HG02852 (cell line): ENCODE data around the gene ASIC4.

Experiments
- ATAC-seq: cut with Tn5 transposase; IDR thresholded peaks from one replicate; pipeline ENCODE4 v1.9.1; 2021; ENCODE audit warnings: mild to moderate bottlenecking, moderate library complexity; ENCODE audit not compliant: unreplicated experiment

The ASIC4 gene

DNA sequence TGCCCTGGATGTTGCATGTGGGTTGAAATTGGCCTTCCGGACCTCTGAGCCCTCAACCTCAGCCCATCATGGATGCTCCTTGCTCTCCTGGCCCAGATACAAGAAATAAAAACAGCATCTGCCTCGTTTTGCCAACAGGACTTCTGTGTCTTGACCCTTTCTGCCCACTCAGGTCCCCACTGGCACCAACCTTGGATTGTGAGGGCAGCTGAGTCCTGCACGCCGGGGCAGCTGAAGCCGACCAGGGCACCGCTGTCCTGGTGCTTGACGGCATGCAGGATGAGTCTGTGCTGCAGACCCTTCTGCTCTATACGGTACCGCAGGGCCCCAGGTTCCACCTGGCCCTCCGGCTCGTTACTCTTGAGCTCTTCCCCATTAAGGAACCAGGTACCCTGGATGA is 52.4 kb downstream of the ASIC4 start:
- no peak for ATAC-seq

DNA sequence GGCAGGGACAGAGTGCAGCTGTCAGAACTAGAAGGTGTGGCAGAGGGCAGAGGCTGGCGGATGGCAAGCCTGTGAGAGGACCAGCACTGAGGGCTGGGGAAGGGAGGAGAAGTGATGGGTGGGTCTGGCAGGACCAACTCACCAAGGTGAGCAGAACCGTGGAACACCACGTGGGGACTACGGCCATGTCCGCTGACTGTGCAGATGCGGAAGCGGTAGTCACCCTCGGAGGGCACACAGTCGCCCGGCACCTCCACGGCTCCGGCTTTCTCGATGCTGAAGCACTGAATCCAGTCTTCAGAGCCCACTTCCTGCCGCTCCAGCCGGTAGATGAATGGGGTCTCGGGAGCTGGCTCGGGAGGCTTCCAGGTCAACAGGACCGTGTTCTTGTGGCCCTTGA is 52.8 kb downstream of the ASIC4 start:
- ATAC-seq = no peak

DNA sequence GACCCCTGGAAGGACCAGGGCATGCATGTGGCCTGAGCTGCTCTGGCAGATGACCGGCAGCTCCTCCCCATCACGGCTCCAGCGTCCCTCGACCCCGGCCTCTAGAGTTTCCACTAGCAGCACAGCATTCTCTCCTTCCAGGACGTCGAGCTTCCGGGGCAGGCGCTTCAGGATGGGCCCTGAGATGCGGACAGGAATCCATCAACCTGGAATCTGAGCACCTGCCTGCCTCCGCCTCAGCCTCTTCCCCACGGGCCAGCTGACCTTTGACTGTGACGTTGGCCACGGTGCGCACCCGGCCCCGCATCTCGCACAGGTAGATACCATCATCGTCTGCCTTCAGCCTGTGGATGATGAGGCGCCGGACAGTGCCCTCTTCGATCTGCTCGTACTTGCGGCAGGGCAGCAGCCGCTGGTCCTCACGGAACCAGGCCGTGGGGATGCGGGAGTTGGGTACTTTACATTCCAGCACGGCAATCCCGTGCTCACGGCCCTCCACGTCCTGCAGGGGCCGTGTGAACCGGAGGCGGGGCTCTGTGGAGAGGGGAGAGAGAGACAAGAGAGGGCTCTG is 53.6 kb downstream of the ASIC4 start:
- ATAC-seq = no peak

DNA sequence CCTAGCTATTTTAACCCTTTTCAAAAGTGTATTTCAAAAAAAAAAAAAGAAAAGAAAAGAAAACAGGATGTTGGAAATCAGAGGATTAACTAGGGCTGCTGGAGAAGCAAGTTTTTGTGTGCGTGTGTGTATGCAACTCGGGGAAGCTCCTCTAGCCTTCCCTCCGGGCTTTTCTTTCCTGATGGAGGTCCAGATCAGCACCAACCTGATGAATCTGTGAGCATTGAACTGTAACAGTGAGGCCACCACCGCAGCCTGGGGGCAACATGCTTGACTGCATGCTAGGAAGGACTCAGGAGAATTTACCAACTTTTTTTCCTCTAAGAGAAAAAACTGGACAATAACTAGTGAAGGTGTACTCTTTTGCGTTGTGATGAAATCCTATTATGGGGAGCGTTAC is 54.8 kb downstream of the ASIC4 start:
- no peak for ATAC-seq

DNA sequence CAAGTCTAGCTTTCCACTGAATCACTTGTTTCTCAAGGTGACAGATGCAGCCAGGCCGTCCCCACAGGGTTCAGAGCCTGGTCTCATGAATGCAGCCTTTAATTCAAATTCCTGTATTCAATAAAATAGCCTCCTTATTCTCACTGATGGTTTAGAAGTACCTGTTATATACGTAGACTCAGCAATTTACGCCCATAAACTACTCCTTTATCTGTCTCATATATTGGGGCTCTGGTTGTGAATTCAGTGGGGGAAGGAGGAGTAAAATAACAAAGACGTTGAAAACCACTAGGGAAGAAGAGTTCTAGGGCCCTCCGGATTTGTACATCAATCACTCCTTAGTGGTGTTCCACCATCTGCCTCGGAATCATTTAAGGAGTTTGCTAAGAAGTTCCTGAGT is 55.4 kb downstream of the ASIC4 start:
- no peak for ATAC-seq

DNA sequence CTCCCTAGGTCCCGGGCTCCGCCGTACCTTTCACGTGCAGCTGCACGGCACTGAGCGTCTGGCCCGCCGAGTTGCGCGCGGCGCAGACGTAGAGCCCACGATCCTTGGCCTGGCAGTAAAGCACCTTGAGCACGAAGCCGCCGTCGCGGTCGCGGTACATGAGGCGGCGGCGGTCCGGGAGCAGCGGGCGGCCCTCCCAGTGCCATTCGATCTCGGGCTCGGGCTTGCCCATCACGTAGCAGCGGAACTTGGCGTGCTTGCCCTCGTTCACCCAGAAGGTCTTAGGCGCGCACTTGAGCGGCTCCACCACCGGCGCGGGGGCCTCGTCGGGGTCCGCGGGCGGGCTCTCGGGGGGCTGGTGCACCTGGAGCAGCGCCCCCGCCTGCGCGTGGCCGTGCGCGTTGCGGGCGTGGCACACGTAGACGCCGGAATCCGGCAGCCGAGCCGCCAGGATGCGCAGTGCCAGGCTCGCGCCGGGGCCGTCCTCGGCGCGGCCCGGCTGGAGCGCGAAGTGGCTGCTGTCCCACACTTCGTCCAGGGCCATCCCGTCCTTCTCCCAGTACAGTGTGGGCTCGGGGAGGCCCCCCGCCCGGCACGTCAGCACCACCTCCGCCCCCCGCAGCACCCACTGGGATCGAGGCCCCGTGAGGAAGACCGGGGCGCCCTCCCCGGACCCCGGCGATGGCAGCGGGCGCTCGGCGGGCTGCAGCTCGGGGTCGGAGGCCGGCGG is 56.1 kb downstream of the ASIC4 start:
- no peak for ATAC-seq

DNA sequence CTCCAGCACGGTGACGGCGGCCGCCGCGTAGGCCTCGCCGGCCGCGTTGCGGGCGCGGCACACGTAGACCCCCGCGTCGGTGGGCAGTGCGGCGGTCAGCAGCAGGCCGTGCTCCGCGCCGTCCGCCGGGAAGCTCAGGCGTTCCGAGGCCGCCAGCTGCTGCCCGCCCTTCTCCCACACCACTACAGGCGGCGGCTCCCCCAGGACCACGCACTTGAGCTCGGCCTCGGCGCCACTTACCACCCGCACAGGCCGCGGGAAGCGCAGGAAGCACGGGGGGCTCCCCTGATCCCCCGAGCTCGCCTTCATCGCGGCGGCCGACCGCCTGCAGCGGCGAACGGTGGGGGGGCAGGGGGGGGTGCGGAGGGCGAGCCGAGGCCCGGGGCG is 56.6 kb downstream of the ASIC4 start:
- no peak for ATAC-seq

DNA sequence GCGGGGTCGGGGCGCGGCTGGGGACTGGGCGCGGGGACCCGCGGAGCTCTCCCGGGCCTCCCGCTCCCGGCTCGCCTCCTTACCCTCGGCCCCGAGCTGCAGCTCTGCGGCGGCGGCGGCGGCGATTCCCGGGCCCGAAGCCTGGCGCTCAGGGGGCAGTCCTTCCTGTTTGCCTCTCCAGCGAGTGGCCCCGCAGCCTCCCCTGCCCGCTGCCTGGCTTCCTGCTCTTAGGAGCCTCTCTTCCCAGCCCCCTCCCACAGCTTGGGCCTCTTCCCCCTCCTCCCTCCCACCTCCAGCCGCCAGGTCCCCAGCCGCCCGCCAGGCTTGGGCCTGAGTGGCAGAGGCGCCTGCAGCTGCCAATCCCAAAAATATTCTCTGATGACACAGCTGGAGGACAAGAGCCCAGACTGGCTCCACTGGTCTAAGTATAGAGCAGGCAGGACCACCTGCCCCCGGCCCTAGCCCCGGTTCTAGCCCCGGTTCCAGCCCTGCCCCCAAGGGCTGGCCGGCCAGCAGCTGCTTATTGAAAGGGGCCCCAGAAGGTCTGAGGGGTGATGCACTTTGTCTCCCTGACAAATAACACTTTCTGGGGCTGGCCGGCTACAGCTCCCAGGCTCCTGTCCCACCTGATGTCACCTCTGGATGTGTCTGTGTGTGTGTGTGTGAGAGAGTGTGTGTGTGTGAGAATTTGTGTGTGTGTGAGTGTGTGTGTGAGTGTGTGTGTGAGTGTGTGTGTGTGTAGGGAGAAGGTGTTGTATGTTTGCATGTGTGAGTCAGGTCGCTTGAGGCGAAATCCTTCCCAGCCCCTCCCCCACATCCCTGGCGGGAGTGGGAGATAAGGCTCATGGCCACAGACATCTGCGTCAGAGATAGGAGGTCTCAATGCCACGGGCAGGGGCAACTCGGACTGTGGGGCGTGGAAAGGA is 57.3 kb downstream of the ASIC4 start, which contains the start of gene OBSL1:
Gene OBSL1, minus strand, starts transcription at position 229 of the 926 bp plus-strand sequence. CDS start 307 bp downstream, outside the sequence.
- ATAC-seq = no peak

DNA sequence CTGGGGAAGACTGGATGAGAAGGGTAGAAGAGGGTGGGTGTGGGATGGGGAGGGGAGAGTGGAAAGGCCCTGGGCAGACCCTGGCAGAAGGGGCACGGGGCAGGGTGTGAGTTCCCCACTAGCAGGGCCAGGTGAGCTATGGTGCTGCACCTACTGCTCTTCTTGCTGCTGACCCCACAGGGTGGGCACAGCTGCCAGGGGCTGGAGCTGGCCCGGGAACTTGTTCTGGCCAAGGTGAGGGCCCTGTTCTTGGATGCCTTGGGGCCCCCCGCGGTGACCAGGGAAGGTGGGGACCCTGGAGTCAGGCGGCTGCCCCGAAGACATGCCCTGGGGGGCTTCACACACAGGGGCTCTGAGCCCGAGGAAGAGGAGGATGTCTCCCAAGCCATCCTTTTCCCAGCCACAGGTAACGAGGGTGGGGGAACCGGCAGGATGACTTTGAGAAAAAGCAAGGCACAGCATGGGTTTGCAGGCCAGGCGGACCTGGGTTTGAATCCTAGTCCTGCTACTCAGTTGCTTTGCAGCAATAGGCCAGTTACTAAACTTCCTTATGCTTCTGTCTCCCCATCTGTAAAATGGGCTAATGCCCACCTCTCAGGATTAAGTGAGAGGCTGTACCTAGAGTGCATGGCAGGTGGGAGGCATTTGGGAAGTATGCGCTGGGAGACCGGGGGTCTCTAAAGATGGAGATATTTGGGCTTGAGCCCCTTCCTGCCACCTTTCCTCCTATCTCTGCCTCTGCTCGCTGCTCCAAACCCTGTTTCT is 58.1 kb downstream of the ASIC4 start, which contains the start of gene INHA:
Gene INHA, plus strand, starts transcription at position 74 of the 765 bp plus-strand sequence. Its CDS starts 65 bp downstream, at position 139.
- no peak for ATAC-seq

DNA sequence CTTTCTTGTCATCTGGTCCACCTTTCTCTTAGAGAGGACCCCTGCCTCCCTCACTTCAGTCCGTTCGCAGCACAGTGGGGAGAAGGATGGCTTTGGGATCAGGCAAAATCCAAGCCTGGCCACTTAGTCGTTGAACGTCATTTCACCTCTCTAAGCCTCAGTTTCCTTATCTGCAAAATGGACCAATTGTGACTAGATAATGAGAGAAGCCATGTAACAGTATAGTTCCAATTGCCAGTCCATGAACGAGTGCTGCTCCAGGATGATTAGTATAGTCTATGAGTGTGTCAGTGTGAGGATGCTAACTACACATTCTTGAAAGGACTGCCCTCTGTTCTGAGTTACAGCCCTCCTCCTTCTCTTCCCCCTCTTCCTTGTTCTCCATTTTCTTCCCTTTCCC is 58.9 kb downstream of the ASIC4 start:
- ATAC-seq = no peak

DNA sequence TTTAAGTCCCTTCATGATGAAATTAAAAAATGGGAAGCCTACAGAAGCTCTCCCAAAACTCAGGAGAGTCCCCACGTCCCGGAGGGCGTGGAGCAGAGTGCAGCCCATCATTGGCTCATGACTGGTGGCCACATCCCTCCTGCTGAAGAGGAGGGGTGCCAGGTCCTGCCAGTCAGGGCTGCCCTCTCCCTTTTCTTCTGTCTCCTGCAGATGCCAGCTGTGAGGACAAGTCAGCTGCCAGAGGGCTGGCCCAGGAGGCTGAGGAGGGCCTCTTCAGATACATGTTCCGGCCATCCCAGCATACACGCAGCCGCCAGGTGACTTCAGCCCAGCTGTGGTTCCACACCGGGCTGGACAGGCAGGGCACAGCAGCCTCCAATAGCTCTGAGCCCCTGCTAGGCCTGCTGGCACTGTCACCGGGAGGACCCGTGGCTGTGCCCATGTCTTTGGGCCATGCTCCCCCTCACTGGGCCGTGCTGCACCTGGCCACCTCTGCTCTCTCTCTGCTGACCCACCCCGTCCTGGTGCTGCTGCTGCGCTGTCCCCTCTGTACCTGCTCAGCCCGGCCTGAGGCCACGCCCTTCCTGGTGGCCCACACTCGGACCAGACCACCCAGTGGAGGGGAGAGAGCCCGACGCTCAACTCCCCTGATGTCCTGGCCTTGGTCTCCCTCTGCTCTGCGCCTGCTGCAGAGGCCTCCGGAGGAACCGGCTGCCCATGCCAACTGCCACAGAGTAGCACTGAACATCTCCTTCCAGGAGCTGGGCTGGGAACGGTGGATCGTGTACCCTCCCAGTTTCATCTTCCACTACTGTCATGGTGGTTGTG is 60.4 kb downstream of the ASIC4 start:
- no peak for ATAC-seq

DNA sequence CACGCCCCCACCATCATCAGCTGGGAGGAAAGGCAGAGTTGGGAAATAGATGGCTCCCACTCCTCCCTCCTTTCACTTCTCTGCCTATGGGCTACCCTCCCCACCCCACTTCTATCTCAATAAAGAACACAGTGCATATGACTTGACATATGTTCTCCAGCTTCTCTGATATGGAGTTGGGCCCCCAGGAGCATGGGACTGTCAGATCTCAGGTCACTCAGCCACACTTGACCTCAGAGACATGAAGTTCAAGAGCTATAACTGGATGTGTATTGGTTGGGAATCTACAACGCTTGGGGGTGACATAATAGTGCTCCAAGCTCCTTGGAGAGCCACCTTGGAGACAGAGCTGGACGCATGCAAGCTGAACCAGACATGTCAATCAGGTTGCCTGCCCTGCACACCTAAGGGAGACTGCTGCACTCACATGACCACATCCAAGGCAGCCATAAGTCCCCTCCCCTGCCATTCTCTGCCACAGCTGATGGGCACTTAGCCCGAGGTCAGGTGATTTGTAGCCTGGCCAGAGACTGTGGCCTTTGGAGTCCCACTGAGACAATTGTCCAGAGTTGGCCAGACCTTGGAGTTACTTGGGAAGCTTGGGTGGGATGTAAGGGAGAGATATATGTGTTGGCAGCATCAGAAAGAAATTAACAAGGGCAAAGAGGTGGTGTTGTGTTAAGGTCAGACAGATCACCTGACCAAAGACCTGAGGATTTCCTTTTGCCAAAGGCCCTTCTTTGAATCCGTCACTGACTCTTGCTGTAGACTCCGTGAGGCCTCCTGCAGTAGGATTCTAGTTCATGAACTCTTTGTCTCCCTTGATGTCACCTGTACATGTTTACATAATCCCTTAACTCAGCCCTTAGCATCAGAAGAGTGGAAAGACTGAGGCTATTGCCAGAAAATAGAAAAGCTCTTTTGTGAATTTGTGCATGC is 61.6 kb downstream of the ASIC4 start:
- ATAC-seq = no peak

DNA sequence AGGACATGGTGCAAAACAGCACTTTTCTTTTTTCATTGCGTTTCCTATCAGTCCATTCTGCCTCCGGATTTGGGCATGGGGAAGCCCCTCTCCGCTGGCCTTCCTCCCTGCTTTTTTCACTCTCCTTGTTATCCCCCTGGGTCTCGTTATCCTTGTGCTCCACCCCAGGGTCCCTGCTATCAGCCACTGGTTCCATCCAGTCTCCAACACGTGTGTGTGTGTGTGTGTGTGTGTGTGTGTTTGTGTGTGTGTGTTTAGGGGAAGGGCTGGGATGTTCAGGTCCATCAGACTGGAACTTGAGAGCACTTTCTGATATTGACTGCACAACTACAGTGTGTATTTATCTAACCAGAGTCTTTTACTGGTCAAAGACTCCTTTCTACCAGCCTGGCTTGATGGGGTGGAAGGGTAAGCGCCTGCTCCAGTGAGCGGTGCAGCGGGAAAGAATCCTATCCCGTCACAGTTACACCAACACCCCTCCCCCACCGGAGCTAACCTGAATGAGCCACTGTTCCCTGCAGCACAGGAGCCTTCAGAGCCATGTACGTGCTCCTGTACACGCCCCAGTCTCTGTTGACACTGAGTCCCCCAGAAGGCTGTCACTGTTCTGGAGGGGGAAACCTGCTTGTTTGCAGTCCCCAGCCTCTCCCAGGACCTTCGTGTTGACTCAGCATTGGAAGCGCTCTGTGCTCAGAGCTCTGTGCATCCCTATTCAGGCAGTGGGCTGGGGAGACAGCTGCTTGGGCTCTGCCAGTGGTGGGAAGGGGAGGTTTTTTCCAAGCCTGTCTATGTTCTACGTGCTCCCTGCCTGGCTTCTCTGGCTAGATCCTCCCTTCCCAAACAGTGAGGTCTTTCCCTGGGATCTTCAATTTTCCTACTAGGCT is 62.5 kb downstream of the ASIC4 start:
- no peak for ATAC-seq

DNA sequence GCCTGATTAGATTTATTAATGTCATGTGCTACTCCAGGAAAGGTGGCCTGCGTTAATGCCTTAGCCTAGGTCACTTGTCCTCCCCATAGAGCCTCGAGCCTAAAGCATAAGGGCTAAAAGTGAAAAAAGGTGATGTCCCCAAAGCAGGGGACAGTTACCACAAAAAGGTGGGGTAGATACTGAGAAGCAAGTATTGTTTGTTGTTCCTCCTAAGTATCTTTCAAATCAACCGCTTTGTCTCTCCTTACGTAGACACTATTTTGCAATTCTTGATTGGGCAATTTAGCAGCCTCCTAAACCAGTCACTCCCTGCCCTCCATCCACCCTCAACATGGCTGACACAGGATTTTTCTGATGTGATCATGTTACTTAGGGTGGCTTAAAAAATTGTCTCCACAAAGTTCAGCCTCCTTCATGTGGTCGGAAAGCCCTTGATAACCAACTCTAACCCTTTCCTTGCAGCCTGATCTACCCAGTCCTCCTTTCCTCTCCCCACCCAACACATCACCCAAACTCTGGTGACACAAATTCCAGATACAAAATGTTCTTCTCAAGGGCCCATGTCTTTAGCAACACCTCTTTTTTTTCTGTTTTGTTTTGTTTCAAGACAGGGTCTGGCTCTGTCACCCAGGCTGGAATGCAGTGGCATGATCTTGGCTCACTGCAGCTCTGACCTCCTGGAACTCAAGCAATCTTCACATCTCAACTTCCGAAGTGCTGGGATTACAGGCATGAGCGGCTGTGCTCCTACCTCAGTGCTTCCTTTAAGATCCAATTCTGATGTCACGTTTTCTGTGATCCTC is 64.7 kb downstream of the ASIC4 start:
- no peak for ATAC-seq

DNA sequence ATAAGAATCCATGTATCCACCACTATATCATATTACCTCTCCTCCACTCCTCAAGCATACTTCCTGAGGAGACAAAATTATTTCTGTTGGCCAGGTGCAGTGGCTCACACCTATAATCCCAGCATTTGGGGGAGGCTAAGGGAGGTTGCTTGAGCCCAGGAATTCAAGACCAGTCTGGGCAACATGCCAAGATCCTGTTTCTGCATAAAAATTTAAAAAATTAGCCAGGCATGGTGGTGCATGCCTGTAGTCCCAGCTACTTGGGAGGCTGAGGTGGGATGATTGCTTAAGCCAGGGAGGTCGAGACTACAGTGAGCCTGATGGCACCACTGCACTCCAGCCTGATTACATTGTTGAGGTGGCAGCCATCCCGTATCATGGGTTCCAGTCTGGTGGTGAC is 67.1 kb downstream of the ASIC4 start:
- no peak for ATAC-seq
